ENCODE measurements around the gene SOX12. TPM values are rescaled to one million over a fixed set of nuclear protein-coding genes. Genes with fewer than 3 reads are reported as not detected.

SOX12 gene
- total and polyA plus RNA-seq, 2 experiments from 2014 or later = 6.9 to 15.4 TPM

DNA sequence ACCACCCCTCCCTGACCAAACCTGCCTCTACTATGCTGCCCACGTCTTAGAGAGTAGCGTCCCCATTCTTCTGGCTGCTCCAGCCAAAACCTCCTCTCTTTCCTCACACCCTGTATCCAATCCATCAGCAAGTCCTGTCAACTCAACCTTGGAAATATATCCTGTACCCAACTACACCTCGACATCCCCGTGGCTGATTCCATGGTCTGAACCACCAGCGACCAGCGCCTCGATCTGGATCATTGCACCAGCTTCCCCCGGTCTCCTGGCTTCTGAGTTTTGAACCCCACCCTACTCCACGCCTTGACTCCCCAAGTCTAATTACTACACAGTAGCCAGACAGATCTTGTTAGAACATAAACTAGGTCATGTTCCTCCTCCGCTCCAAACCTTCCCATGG, 31.4 kb downstream of the SOX12 start:
- Histone ChIP-seq H3K9me3 (ENCODE audit: low read depth) (no peaks in the 10 kb centered on the region), H3K27me3 (no peaks in the 10 kb centered on the region), H3K79me2 (no peaks in the 10 kb centered on the region), H3K9me2 (replicated peaks; ENCODE audit: insufficient read depth) (no peaks in the 10 kb centered on the region), H3K27ac (no peak overlapping the region), H4K20me1 (ENCODE audit: insufficient read depth, poor library complexity, severe bottlenecking) (no peaks in the 10 kb centered on the region), H3K4me2 (no peak overlapping the region), H3K4me1 (ENCODE audit: insufficient read depth) (peaks cover 12% of the 10 kb centered on the region), H3K36me3 (replicated peaks; ENCODE audit: insufficient read depth, low read depth) (no peaks in the 10 kb centered on the region), H3K4me3 (no peak overlapping the region), H2AFZ (no peak overlapping the region)
- no peak for DNase-seq (ENCODE audit: low spot score)
- TF ChIP-seq, protein P1, sequence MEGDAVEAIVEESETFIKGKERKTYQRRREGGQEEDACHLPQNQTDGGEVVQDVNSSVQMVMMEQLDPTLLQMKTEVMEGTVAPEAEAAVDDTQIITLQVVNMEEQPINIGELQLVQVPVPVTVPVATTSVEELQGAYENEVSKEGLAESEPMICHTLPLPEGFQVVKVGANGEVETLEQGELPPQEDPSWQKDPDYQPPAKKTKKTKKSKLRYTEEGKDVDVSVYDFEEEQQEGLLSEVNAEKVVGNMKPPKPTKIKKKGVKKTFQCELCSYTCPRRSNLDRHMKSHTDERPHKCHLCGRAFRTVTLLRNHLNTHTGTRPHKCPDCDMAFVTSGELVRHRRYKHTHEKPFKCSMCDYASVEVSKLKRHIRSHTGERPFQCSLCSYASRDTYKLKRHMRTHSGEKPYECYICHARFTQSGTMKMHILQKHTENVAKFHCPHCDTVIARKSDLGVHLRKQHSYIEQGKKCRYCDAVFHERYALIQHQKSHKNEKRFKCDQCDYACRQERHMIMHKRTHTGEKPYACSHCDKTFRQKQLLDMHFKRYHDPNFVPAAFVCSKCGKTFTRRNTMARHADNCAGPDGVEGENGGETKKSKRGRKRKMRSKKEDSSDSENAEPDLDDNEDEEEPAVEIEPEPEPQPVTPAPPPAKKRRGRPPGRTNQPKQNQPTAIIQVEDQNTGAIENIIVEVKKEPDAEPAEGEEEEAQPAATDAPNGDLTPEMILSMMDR (IDR thresholded peaks at IDR 0.05; ENCODE audit: poor library complexity) = no peak
- TF ChIP-seq EZH2 (IDR thresholded peaks at IDR 0.05; ENCODE audit: borderline replicate concordance) = no peak
- no peak for TF ChIP-seq EZH2phosphoT487 (IDR thresholded peaks at IDR 0.05; ENCODE audit: low read depth, severe bottlenecking, unreplicated experiment)
- 90% methylated on average over 10 of the region's 10 CpGs for WGBS (ENCODE audit: low lambda C conversion rate, missing lambda C conversion rate)

DNA sequence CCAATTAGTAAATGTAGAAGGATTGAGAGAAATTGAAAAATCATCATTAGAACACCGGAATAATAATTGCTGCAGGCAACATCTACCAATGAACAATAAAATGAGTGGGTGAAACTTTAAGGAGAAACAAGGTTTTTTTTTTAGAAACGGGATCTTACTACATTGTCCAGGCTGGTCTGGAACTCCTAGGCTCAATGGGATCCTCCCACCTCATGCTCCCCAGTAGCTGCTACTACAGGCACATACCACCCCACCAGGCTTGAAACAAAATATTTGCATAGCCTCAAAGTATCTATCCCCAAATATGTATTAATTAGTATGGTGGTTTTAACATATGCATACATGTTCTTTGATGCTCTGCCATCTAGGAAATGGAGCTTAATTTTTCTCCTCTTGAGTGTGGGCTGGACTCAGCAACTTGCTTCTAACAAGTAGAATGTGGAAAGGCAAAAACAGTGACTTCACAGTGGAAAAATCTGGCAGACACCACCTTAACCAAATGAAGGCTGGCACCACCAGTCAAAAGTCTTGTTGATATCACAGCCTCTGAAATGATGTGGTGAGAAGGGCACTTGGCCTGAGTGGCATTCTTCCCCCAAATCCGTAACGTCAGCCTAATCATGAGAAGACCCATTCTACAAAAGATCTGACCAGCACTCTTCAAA, 33.7 kb downstream of the SOX12 start:
- Histone ChIP-seq H3K4me2 (no peak overlapping the region), H3K9me3 (ENCODE audit: low read depth) (no peaks in the 10 kb centered on the region), H2AFZ (no peak overlapping the region), H3K27ac (no peak overlapping the region), H3K36me3 (replicated peaks; ENCODE audit: insufficient read depth, low read depth) (no peaks in the 10 kb centered on the region), H4K20me1 (ENCODE audit: insufficient read depth, poor library complexity, severe bottlenecking) (no peaks in the 10 kb centered on the region), H3K27me3 (no peaks in the 10 kb centered on the region), H3K79me2 (no peaks in the 10 kb centered on the region), H3K4me3 (no peak overlapping the region), H3K4me1 (ENCODE audit: insufficient read depth) (peaks cover 12% of the 10 kb centered on the region), H3K9me2 (replicated peaks; ENCODE audit: insufficient read depth) (no peaks in the 10 kb centered on the region)
- no peak for TF ChIP-seq EZH2 (IDR thresholded peaks at IDR 0.05; ENCODE audit: borderline replicate concordance)
- no peak for TF ChIP-seq EZH2phosphoT487 (IDR thresholded peaks at IDR 0.05; ENCODE audit: low read depth, severe bottlenecking, unreplicated experiment)
- DNase-seq (ENCODE audit: low spot score) = no peak
- 88% methylated on average over 4 of the region's 4 CpGs for WGBS (ENCODE audit: low lambda C conversion rate, missing lambda C conversion rate)

DNA sequence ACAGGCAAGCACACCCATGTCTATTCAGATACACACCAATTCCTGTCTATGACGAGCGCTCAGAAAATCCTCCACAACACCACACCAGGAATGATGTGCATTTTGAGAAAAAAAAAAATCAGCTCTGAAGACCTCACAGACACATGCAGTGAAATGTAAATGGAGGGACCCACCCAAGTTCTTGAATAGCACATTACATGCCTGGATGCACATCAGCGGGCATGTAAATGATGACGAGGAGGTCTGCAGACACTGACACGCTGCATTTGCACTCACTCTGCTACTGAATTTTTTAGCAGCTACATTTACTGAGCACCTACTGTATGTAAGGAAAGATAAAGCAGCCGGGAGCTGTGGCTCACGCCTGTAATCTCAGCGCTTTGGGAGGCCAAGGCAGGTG, 36.2 kb downstream of the SOX12 start:
- DNase-seq (ENCODE audit: low spot score) = no peak
- no peaks in the 10 kb centered on the region for H3K36me3 ChIP-seq (replicated peaks; ENCODE audit: insufficient read depth, low read depth)
- 90% methylated on average over 8 of the region's 8 CpGs for WGBS (ENCODE audit: low lambda C conversion rate, missing lambda C conversion rate)
- H2AFZ ChIP-seq = no peak overlapping the region
- H3K27ac ChIP-seq = no peak overlapping the region
- H3K9me3 ChIP-seq (ENCODE audit: low read depth) = no peaks in the 10 kb centered on the region
- H3K79me2 ChIP-seq = no peaks in the 10 kb centered on the region
- TF ChIP-seq, protein P1 (IDR thresholded peaks at IDR 0.05; ENCODE audit: poor library complexity) = no peak
- no peaks in the 10 kb centered on the region for H4K20me1 ChIP-seq (ENCODE audit: insufficient read depth, poor library complexity, severe bottlenecking)
- peaks cover 28% of the 10 kb centered on the region for H3K4me1 ChIP-seq (ENCODE audit: insufficient read depth)
- no peaks in the 10 kb centered on the region for H3K27me3 ChIP-seq
- no peak overlapping the region for H3K4me2 ChIP-seq
- no peaks in the 10 kb centered on the region for H3K9me2 ChIP-seq (replicated peaks; ENCODE audit: insufficient read depth)
- no peak overlapping the region for H3K4me3 ChIP-seq

DNA sequence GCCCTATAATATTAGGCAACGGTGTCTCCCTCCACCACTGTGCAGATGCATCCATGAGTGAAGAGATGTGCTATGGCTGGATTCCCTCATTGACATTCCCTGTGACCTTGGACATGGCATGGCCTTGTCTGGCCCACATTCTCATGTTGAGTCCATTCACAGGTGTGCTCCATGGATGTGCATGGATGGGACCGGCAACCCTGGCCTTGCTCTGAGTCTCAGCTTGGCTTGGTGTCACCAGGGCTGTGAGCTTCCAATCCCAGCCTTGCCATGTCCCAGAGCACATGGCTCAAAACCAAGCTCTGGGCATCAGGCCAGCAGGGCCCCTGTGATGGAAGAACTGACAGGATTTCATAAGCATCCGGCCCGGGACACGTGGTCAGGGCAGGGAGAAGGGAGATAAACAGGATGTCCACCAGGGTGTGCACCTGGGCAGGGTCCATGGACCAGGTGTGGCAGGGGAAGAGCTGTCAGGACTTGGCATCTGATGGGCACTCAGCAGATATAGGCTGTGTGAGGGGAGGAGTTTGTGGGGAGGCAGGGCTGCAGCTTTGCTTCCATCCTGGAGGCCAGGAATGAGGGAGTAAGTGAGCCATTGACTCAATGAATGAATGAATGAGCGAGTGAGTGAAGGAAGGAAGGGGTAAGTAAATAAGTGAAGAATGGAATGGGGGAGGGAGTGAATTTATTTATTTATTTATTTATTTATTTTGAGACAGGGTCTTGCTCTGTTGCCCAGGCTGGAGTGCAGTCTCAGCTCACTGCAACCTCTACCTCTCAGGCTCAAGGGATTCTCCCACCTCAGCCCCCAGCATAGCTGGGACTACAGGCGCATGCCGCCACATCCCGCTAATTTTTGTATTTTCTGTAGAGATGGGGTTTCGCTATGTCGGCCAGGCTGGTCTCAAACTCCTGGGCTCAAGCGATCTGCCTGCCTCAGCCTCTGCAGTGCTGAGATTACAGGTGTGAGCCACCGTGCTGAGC, 37.2 kb downstream of the SOX12 start:
- DNase-seq (ENCODE audit: low spot score) = peak; percentile 89
- Histone ChIP-seq H3K36me3 (replicated peaks; ENCODE audit: insufficient read depth, low read depth) (no peaks in the 10 kb centered on the region), H3K79me2 (no peaks in the 10 kb centered on the region), H3K9me3 (ENCODE audit: low read depth) (no peaks in the 10 kb centered on the region), H2AFZ (no peak overlapping the region), H3K4me1 (ENCODE audit: insufficient read depth) (peaks cover 28% of the 10 kb centered on the region), H4K20me1 (ENCODE audit: insufficient read depth, poor library complexity, severe bottlenecking) (no peaks in the 10 kb centered on the region), H3K4me2 (no peak overlapping the region), H3K9me2 (replicated peaks; ENCODE audit: insufficient read depth) (no peaks in the 10 kb centered on the region), H3K27me3 (no peaks in the 10 kb centered on the region), H3K4me3 (no peak overlapping the region), H3K27ac (no peak overlapping the region)
- 74% methylated on average over 13 of the region's 13 CpGs for WGBS (ENCODE audit: low lambda C conversion rate, missing lambda C conversion rate)
- TF ChIP-seq EZH2phosphoT487 (IDR thresholded peaks at IDR 0.05; ENCODE audit: low read depth, severe bottlenecking, unreplicated experiment) = no peak
- no peak for TF ChIP-seq EZH2 (IDR thresholded peaks at IDR 0.05; ENCODE audit: borderline replicate concordance)
- TF ChIP-seq, protein P1 (IDR thresholded peaks at IDR 0.05; ENCODE audit: poor library complexity) = peak; percentile 42

Data from hepatocyte (in vitro differentiated cells).